SU-DHL-6 (cell line): ENCODE results near the gene POU4F1.

ENCODE experiments used
- EZH2phosphoT487 ChIP-seq: fragments of 200-600 bp; sonication (generic), shearing (Covaris generic); conservative IDR thresholded peaks from 2 replicates; pipeline ENCODE4 v1.6.1; 2018; ENCODE audit warnings: mild to moderate bottlenecking, antibody characterized with exemption, low read length, moderate library complexity, mixed read lengths
- TF ChIP-seq, protein P1 (sequence below): fragments of 200-600 bp; sonication (generic); IDR thresholded peaks from one replicate; pipeline ENCODE4 v1.5.1; 2017; ENCODE audit warnings: antibody characterized with exemption, mild to moderate bottlenecking, low read length, moderate library complexity; ENCODE audit not compliant: insufficient read depth, poor library complexity, severe bottlenecking

DNA sequence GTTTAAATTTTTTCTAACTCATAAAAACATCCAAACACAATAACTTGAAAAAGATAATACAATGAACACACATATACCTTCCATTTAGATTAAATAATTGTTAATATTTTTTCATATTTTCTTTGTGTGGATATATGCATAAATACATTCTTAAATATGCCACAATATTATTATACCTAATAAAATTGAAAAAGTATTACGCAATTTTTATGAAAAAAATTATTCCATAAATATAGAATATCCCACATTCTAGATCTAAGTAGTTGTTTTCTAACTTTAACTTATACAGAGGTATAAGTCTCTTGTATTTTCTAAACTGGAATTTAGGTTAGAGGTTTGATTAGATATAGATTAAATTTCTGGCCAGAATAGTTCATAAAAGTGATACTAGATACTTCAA lies 34.3 kb downstream of the POU4F1 start:
- TF ChIP-seq, protein P1, sequence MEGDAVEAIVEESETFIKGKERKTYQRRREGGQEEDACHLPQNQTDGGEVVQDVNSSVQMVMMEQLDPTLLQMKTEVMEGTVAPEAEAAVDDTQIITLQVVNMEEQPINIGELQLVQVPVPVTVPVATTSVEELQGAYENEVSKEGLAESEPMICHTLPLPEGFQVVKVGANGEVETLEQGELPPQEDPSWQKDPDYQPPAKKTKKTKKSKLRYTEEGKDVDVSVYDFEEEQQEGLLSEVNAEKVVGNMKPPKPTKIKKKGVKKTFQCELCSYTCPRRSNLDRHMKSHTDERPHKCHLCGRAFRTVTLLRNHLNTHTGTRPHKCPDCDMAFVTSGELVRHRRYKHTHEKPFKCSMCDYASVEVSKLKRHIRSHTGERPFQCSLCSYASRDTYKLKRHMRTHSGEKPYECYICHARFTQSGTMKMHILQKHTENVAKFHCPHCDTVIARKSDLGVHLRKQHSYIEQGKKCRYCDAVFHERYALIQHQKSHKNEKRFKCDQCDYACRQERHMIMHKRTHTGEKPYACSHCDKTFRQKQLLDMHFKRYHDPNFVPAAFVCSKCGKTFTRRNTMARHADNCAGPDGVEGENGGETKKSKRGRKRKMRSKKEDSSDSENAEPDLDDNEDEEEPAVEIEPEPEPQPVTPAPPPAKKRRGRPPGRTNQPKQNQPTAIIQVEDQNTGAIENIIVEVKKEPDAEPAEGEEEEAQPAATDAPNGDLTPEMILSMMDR = no peak
- no peak for TF ChIP-seq EZH2phosphoT487
